EH (cell line): ENCODE data around the gene USP49.

ENCODE experiments used
- DNase-seq: peaks from one replicate; pipeline ENCODE4 v3.0.0-alpha.2; 2015; ENCODE audit warnings: low read depth

Gene USP49

DNA sequence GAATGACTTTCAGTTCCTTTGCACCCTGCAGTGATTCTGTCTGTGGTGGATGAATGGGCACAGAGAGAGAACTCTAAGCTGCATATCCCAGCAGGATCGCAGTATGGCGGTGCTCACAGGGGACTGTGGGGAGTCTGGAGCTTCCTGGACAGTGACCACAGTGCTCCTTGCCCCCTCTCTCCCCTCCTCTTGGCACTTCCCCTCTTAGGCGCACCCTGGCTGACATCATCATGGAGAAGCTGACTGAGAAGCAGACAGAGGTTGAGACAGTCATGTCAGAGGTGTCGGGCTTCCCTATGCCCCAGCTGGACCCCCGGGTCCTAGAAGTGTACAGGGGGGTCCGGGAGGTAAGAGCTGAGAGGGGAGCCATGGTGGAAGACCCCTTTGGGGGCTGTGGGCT lies 34.7 kb upstream of the USP49 start:
- no peak for DNase-seq

DNA sequence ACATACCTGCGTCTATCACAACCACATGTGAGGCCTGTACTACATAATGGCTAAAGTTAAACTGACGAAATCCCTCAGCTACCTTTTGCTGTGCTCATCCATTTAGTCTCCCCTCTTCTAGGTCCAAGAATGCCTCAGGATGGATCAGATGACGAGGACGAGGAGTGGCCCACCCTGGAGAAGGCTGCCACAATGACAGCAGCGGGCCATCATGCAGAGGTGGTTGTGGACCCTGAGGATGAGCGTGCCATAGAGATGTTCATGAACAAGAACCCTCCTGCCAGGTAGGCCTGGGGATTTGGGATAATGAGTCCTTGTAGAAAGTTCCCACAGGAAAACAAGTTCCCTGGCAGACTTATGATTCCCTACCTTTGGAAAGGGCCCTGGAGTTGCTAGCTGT lies 32.1 kb upstream of the USP49 start:
- no peak for DNase-seq

DNA sequence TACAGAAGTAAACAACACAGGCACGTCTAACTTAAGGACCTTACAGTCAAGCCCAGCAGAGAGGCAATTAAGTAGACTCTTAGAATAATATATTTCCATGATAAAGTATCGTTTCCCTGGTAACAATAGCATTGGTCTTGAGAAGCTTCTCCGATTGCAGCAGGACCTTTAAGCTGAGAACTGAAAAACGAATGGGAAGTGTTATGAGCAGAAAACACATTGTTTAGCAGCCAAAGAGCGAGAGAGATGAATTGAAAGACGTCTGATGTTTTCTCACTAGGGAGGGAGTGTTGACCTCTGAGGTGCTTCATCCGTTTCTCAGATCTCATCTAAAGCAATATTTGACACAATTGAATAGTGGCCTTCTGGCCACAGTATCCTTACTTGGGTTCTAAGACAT lies 27.0 kb upstream of the USP49 start:
- DNase-seq, result no peak

DNA sequence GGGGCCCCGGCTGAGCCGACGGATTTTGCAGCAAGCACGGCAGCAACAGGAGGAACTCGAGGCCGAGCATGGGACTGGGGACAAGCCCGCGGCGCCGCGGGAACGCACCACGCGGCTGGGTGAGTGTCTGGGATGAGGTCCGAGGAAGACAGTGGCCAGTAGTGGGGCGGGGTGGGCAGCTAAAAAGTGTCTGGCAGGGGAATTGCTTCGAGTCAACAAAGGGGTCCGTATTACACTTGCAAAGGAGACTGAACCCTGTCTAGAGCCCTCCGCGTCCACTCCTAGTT lies 26.5 kb upstream of the USP49 start:
- DNase-seq, result no peak

DNA sequence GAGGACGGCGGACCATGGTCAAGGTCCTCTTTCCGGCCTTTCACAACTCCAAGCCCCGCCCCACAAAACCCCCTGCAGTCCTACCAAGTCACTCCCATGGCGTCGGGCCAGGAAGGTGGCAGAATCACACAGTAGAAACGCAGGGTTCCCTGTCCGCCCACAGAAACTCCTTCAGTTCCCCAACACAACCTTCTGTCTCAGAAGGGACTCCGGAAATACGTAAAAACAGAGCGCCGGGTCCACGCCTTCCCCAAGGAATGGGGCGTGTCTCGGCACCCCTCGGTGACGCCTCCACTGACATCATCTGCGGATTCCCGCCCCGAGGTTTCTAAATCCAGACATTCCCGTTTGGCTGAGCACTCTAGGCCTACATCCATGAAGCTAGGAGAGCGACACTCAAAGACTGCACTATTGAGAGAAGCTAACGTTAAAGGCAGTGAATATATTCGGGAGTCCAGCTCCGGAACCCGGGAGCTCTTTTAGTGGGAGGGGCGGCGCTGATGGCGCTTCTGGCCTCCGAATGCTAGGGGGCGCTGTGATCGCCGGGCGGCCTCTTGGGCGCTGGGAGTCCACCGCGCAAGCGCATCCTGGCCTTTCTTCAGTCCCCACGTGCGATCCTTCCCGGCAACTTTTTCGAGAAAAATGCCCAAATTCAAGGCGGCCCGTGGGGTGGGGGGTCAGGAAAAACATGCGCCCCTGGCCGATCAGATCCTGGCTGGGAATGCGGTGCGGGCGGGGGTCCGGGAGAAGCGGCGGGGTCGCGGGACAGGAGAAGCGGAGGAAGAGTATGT lies 25.9 kb upstream of the USP49 start, which contains the start of the genes BYSL and MED20:
TSS of gene BYSL (plus strand) at position 579 of the 791 bp plus-strand sequence. CDS start at position 643, 64 bp downstream.
TSS of gene MED20 (minus strand) at position 219 of the 791 bp plus-strand sequence. CDS start at position 98, 121 bp downstream.
- DNase-seq, result peak; percentile 95

DNA sequence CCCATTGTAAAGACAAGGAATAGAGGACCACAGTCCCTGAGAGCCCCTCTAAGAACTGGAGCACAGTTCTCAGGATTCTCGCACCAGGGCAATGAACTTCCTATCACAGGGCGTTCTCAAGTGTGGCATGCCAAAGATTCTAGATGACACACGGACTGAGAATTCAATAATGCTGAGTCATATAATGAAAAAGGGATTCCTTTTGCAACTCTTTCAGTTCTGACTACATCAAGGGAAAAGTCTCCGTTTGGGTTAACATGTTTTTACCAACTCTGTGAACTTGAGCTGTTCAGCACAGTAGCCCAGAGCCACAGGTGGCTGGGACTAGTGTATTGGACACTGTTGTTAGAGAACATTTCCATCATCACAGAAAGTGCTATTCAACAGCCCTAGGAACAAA lies 22.4 kb upstream of the USP49 start:
- DNase-seq, result peak; percentile 96

DNA sequence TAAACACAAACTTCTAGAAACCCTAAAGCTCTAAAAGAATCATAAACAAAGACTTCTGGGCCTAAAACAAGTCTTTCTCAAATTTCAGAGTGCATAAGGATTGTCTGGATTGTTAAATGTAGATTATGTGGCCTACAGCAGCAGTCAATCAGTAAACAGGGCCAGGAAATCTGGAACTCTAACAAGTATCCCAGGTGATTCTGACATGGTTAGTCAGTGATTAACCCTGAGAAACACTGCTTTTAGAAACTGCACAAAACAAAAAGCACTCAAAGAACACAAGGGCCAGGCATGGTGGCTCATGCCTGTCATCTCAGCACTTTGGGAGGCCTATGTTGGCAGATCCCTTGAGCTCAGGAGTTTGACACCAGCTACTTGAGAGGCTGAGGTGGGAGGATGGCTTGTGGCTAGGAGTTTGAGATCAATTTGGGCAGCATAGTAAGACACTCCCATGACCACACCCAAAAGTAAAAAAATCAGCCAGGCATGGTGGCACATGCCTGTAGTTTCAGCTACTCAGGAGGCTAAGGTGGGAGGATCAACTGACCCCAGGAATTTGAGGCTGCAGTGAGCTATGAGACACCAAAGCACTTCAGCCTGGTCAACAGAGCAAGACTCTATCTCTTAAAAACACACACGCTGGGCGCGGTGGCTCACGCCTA lies 19.8 kb upstream of the USP49 start:
- DNase-seq, result no peak

DNA sequence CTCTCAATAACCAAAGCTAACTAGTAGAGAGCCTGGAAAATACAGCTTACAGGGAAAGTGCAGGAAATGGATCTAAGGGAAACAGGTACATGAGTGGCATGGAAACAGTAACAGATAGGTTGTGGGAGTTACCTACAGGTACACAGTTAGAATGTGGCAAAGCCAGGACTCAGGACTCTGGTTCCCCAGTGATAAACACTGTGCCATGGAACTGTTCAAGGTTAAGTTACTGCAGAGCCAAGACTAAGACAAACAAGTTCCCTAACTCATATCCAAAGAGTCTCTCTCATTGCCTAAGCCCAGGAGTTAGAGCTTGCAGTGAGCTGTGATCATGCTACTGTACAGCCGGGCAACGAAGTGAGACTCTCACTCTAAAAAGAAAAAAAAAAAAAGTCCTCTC lies 19.2 kb upstream of the USP49 start:
- no peak for DNase-seq

DNA sequence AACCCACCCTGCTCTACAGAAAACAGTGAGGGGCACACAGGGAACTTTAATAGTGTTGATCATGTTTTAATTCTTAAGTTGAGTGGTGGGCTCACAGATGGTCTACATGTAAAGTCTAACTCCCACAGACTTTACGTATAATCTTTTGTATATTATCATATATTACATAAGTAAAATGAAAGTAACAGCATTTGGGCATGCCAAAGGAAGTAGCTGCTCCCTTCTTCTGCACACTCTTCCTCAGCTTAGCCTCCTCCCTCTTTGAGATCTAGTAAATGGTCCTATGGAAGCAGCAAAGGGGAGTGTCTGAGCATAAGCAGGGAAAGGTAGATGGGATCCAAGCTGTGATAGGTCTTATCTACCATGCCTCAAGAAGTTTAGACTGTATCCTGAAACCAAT lies 14.6 kb upstream of the USP49 start:
- no peak for DNase-seq

DNA sequence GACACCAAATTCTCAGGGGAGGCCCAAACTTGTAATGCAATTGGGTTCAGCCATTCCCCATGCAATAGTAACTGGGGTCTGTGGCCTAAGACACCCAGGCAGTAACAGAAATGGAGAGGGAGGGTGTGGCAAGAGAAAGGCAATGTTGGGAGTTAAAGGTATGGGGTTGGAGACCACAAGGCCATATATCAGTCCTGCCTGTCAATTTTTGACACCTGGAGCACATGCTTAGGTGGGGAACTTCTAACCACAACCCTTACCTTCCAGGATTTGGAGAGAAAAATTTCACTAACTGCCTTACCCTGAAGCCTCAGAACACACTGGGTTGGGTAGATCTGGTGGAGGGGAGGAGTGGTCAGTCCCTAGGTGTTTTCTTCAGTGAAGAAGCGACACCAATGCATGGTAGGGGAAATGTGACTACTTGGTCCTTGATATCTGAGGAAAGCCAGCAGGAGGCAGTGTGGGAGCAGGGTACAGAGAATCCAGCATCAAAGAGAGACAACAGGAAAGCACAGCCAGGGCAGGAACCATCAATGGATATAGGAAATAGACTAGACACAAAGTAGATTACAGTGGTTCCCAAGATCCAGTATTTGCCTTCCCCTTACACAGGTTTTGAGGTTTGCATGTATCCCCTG lies 6.8 kb upstream of the USP49 start:
- peak; percentile 40 for DNase-seq

DNA sequence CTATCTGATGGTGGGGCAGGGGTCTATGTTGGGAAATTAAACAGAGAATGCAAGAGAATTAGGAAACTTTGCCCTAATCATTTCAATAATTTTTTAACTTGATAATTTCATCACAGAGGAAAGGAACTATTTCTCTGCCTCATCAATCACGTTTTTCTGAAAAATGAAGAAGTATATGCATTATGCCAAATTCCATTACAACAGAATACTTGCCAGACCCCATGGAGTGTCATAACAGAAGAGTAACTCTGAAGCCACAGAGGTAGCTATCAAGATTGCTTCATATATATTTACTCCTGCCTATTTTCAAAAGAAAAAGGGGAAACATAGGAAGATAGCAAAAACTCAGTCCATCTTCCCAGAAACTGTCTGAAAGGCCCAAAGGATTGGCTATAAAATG lies 5.7 kb upstream of the USP49 start:
- DNase-seq, result no peak

DNA sequence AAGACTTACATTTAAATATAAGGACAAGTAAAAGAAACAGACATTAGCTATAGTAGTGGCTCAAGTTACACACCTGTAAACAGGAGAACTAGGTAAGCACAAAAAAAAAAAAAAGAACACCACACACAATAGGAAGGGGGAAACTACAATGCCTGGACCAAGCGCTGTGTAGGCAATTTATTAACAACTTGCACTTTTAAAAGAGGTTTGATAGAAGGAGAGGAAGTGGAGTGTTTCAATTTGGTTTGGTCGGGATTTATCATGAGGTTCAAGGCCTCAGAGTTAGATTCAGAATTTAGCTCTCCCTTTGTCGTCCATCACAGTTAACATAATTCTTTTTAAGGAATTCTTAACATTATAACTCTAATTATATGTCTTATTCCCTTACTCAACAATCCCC lies 1.1 kb upstream of the USP49 start:
- no peak for DNase-seq

DNA sequence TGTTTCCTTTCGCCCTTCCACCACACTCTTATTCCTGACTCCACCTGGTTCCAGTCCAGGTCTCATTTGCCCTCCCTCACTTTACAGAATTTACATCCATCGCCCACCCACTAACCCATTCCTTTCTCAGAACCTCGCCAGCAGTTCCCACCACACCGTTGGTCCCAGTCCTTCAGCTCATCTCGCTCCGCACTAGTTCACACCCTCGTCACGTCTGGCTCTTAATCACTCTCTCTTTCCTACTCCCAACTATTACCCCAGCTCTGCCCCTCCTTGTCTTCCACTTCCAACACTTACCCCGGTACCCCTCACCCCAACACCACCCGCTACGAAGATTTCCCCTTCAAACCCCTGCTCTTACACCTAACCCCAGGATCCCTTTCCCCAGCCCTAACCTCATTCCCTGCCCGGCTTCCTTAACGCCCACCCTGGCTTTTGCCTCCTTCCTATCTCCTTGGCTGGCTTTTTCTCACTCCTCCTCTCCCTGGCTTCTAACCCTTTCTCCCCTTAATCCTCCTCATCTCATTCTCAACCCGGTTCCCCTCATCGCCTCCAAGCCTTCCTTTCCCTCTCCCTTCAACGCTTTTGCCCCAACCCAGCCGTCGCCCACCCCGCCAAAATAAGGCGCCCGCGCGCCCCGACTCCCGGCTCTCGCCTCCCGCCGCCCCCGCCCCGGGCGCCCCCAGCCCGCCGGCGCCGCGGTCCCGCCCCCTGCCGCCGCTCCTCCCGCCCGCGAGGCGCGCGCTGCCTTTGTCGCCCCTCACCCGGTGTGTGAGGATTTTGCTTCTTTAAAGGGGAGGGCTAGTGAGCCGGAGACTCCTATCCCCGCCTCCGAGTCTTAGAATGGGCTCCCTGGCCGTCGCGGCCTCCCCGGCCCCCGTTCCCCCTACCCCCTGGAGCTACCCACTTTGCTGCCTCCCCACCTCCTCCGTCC lies 542 bp downstream of the USP49 start:
- DNase-seq, result peak; percentile 20

DNA sequence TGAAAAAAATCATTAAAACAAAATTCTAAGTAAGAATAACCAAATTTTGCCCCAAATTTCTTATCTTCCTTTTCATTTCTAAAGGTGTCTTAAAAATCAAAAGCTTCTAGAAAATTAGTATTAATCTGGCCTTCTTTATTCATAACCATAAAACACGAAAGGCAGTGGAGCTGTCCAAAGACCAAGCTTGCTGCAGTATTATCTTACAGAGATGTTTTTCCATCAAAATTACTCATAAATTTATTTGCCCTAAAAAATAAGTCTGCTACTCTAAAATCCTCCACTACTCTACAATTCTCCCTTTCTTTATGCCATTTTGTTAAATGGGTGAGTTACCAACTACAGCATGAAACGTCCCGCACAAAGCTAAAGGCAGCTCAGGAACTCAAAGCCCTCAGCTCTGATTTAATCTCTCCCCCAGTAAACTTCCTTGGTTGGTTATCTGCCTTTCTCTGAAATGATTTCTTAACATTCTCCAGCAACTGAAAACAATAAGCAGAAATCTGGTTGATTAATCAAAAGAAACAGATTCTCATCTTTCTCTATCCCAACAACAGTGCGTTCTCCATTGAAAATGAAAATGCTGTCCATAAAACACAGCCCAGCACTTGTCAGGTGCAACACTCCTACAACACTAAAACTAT lies 2.1 kb downstream of the USP49 start:
- no peak for DNase-seq

DNA sequence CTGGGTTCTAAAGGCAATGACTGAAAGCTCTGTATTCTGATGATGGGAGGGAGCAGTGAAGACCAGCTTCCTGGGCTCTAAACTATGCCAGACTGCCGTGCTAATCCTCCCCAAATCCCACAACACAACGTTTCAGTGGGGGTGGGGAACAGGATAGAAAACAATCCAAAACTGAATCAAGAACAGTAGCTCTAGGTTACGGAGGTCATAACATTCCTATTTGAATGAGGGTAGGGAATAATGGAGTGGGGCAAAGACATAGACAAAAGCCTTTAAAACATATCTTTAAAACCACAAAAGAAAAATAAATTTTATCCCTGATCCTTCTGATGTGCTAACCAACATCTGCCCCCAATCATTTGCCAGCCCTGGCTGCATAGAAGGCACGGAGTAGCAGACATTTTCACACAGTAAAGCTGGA lies 7.8 kb downstream of the USP49 start:
- DNase-seq, result peak; percentile 36

DNA sequence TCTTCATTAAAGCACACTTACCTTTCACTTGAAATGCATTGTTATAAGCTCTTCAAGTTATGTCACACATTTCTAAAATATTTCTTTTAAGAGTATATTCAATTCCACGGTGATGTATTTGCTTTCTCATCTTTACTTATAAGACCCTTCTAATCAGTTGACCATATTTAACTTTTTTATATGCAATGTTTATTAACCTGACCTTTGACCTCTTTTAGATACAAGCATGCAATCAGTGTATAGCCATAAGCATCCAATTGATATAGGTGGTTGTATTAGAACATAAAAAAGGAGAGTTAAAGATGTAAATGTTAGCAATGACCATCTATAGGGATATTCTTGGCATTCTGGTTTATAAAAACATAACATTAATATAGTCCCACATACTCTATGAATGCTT lies 9.2 kb downstream of the USP49 start:
- no peak for DNase-seq

DNA sequence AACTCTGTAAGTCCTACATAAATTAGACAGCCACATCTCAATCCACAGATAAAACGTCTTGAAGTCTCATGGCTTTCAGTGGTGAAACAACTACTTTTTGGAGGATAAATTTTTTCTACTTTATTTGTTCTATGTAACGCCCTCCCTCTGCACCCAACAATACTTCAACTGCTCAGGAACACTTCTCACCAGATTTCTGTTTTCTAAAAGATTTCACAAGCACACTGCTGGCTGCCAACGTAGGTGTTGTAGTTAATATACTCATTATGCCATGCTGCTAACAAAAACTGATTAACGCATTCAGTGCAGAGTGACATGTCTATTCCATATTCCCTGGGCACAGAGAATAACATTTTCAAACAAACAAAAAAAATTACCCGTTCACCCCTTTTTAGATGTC lies 10.2 kb downstream of the USP49 start:
- no peak for DNase-seq

DNA sequence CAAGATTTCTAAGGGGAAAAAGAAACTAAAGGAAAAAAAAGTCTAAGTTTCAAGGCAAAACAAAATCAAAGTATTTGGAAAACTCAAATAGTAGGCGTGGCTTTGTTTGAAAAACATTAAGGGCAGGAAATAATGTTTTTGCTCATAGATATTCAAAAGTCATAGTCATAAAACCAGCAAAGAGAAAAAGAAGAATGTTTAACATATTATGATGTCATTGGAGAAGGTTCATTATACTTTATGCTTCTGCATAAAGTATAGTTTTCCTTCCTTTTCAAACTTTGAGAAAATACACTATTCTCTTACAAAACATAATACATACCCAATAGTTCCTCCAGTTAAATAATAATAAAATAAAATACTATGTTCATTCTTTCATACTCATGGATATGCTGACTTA lies 13.7 kb downstream of the USP49 start:
- DNase-seq, result no peak

DNA sequence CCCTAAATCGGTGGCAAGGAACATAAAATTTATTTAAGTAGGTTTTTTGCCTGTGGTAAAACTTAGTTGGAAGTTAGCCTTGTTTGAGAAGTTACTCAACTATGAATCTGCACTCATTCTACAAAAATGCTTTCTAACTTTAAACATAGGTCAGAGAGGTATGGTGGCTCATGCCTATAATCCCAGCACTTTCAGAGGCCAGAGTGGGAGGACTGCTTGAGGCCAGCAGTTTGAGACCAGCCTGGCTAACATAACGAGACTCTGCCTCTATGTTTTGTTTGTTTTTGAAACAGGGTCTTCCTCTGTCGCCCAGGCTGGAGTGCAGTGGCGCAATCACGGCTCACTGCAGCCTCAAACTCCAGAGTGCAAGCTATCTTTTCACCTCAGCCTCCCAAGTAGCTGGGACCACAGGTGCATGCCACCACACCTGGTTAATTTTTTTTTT lies 16.2 kb downstream of the USP49 start:
- peak; percentile 81 for DNase-seq

DNA sequence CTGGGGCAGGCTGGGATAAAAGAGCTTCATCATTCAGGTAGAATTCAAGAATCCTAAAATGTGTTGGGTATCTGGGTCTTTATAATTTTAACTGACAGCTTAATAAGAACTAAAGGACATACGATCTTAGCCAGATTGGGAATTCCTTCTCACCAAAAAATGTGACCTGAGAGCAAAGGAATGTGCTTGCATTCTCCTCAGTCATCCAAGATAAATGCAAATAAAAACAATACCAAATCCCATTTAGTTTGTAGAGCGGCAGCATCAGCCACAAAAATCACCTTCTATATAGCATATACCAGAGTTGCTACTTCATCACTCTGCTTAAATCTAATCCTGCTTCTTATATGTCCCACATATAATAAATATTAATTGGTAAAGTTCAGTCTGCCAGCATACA lies 16.9 kb downstream of the USP49 start:
- DNase-seq, result peak; percentile 77

DNA sequence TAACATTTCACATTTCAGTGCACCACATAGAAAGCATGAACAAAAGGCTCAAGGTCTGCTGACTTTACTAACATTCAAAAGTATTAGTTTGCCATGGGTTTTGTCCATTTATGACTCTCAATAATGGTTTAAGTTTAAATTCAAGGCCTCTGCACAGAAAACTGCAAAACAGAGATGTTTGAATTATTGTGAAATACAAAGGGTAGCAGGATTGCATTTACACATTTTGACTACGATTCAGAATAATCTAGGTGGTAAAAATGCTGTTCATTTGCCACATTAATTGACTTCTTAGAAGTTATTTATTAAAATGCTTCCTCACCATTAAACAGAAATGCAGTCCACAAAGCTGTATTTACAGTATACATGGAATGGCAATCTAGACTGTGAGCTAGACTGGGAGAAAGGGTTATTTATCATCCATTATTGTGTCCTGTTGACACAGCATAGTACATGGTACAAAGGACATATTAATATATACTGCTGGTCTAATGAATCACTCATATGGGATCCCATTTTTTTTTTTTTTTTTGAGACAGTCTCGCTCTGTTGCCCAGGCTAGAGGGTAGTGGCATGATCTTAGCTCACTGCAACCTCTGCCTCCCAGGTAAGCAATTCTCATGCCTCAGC lies 18.0 kb downstream of the USP49 start:
- no peak for DNase-seq
